LNCaP clone FGC (cell line): ENCODE results near the gene UST.

Experiments used
- DNase-seq: peaks from one replicate; pipeline ENCODE4 v3.0.0-alpha.2; 2011; ENCODE audit warnings: low read depth
- H3K4me3 ChIP-seq: 2 replicates; pipeline ENCODE4 v1.5.1; 2011; ENCODE audit warnings: mild to moderate bottlenecking, low read depth, low read length, control low read depth
- CTCF ChIP-seq: IDR thresholded peaks from 2 replicates; pipeline ENCODE4 v1.5.1; 2012; ENCODE audit warnings: mild to moderate bottlenecking; ENCODE audit not compliant: control insufficient read depth, insufficient read depth; ENCODE audit errors: extremely low read depth

Gene UST

GRCh38 chr6:149084026-149084425, 337.2 kb downstream of the UST start:
- H3K4me3 ChIP-seq, result no peak overlapping the region
- TF ChIP-seq CTCF, result no peak
- DNase-seq, result no peak

GRCh38 chr6:149084808-149085556, 338.2 kb downstream of the UST start:
- no peak overlapping the region for H3K4me3 ChIP-seq
- no peak for TF ChIP-seq CTCF
- no peak for DNase-seq

- H3K4me3 ChIP-seq, result no peak overlapping the region
- TF ChIP-seq CTCF, result no peak
- DNase-seq, result no peak
These were observed 338.7 kb downstream of the UST start for GRCh38 chr6:149085557-149085938.

GRCh38 chr6:149086363-149086762, 339.5 kb downstream of the UST start:
- no peak for TF ChIP-seq CTCF
- no peak for DNase-seq
- H3K4me3 ChIP-seq, result no peak overlapping the region

GRCh38 chr6:149087898-149088297, 341.1 kb downstream of the UST start:
- no peak for TF ChIP-seq CTCF
- no peak for DNase-seq
- no peak overlapping the region for H3K4me3 ChIP-seq

- no peak for DNase-seq
- no peak overlapping the region for H3K4me3 ChIP-seq
- no peak for TF ChIP-seq CTCF
These were observed 341.5 kb downstream of the UST start for GRCh38 chr6:149088361-149088760.

GRCh38 chr6:149089510-149089909, 342.7 kb downstream of the UST start:
- TF ChIP-seq CTCF, result no peak
- no peak for DNase-seq
- H3K4me3 ChIP-seq, result no peak overlapping the region
